GM10248 (cell line): ENCODE results near the gene UGCG.

Experiments used
- CTCF ChIA-PET: fragments of 300-600 bp; sonication (Branson Sonifier 250); formaldehyde crosslinking; extraction: SDS; loops from one replicate; lab custom pipeline; 2021; ENCODE audit warnings: antibody characterized with exemption; lab: Yijun Ruan, JAX
- POLR2A ChIA-PET: fragments of 350-650 bp; sonication (Branson Sonifier 250); formaldehyde crosslinking; extraction: SDS; loops from one replicate; lab custom pipeline; 2020; ENCODE audit warnings: antibody characterized with exemption; lab: Yijun Ruan, JAX
- DNase-seq: peaks from one replicate; pipeline ENCODE4 v3.0.0; 2012; ENCODE audit errors: extremely low spot score
- TF ChIP-seq, protein P1 (sequence below): IDR thresholded peaks from 2 replicates; pipeline ENCODE4 v1.5.1; 2012; ENCODE audit warnings: mild to moderate bottlenecking, low read depth; ENCODE audit errors: extremely low read depth, missing control alignments, control extremely low read depth

UGCG gene

DNA sequence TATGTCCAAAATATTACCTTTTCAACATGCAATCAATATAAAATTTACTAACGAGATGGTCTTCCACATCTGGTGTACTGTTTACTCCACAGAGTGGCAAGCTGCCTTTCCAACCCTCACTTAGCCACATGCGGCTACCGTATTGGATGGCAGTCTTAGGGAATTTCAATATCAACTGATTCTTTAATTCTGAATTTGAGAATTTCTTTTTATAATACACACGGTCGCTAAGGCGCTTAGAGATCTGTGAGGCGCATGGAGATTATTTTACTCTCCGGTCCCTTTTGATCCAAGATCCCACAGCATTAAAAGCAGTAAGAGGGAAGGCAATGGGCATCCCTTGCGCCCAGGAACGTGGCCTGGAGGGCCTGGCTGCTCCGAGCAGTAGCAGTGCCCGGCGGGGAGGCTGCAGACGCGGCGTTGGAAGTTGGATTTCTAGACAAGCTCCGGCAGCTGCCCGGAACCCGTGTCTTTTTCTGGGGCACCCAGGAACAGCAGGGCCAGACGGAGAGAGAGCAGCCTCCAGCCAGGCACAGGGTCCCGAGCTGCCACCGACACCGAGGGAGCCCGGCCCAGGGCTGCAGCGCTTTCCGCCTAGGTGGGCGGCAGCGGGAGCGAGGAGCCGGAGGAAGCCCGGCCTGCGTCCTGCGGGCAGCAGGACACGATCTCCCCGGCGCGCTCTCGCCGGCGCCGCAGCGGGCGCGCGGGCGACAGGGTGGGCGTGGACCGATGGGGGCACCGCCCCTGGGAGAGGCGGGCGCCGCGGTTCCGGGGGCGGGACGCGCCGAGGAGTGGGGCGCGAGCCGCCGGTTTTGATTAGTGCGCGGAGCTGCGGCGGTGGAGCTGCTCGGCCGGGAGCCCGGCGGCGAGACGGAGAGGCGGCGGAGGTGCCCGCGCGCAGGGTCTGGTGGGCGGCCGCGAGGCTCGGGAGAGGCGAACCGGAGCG is at the start of gene UGCG:
Gene UGCG, plus strand, starts transcription at position 819 of the 946 bp plus-strand sequence. CDS start 402 bp downstream, outside the sequence.
- CTCF ChIA-PET = interaction anchor here (0.6 to 1.4 kb wide), 4 partner anchors 13 to 178 kb away, joined by 3 to 4 read pairs (median 4); no protein-coding TSS in a partner anchor
- POLR2A ChIA-PET = interaction anchor here (0.5 to 1.0 kb wide), 6 partner anchors 13 to 178 kb away, joined by 3 to 9 read pairs (median 4); no protein-coding TSS in a partner anchor
- TF ChIP-seq, protein P1, sequence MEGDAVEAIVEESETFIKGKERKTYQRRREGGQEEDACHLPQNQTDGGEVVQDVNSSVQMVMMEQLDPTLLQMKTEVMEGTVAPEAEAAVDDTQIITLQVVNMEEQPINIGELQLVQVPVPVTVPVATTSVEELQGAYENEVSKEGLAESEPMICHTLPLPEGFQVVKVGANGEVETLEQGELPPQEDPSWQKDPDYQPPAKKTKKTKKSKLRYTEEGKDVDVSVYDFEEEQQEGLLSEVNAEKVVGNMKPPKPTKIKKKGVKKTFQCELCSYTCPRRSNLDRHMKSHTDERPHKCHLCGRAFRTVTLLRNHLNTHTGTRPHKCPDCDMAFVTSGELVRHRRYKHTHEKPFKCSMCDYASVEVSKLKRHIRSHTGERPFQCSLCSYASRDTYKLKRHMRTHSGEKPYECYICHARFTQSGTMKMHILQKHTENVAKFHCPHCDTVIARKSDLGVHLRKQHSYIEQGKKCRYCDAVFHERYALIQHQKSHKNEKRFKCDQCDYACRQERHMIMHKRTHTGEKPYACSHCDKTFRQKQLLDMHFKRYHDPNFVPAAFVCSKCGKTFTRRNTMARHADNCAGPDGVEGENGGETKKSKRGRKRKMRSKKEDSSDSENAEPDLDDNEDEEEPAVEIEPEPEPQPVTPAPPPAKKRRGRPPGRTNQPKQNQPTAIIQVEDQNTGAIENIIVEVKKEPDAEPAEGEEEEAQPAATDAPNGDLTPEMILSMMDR = no peak
- DNase-seq = peak; percentile 94

DNA sequence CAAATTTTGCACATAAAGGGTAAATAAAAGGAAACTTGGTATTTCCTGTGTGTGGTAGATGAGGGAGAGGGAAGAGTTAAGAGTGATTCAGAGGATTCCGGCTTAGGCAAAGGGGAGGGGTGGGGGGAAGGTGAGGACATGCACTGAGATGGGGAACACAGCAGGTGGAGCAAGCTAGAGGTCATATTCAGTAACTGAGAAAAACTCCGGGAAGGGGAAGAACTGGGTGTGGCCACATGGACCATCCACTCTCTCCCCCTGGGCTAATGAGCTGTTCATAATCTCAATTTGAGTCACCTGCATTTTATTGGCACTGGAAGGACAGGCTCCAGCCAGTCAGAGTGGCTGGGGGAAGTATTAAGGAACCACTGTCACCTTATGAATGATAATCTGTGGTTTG is 45.1 kb upstream of the UGCG start:
- no peak for DNase-seq
- ChIA-PET CTCF (no interaction called here), POLR2A (no interaction called here)
- TF ChIP-seq, protein P1 = no peak

DNA sequence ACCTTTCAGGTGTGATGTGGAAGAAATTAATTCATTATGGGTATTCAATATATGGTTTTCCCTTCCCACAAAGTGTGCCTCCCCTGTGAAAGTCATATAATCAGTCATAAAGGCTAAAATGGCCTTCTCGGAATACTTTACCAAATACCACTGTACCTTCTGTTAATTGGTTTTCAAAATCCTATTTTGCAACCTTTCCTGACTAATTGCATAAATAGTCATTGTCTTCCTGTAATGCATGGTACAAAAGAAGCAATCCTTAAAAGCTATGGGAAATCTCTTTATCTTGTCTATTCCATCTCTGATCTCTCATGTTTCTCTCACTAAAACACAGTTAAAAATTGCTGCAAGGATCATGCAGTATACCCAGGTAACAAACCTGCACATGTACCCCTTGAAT is 44.3 kb upstream of the UGCG start:
- CTCF ChIA-PET = interaction anchor here (1.2 kb wide), 1 partner anchor 16 kb away, joined by 3 read pairs; no protein-coding TSS in a partner anchor
- POLR2A ChIA-PET = no interaction called here
- TF ChIP-seq, protein P1 = no peak
- no peak for DNase-seq

DNA sequence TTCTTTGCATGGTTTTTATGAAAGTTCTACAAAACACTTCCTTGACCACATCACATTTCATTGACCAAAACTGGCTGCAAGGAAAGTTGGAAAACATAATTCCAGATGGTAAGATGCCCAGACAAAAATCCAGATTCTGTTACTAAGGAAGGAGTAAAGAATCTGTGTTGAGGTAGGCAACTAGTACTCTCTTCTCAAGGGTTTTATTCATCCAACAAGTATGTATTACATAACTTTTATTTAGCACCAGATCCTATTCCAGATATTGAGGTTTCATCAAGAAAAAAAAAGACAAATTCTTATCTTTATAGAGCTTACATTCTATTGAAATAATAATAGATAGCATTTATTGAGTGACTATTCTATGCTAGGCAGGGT is 43.2 kb upstream of the UGCG start:
- ChIA-PET POLR2A (no interaction called here), CTCF (interaction anchor here (1.1 to 1.5 kb wide), 2 partner anchors 22 to 72 kb away, joined by 3 to 4 read pairs; no protein-coding TSS in a partner anchor)
- TF ChIP-seq, protein P1 = no peak
- DNase-seq = no peak

DNA sequence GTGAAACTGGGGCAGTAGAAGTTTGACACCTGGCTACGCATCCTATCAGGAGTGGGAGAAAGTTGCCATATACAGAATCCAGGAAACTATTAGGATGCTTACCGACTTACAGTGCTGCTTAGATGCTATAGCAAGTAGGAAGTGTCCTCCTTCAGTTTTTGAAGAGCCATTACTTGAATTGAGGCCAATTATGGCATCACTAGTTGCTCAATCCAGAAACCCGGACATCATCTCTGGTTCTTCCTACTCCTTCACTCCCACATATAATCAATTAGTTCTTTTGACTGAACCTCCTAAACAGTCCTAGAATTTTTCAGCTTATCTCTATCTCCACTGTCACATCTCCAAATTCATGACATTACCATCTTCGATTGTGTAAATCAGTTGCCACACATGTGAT is 41.8 kb upstream of the UGCG start:
- ChIA-PET POLR2A (no interaction called here), CTCF (interaction anchor here (1.0 kb wide), 1 partner anchor 225 kb away, joined by 3 read pairs; no protein-coding TSS in a partner anchor)
- no peak for DNase-seq
- TF ChIP-seq, protein P1 = no peak

DNA sequence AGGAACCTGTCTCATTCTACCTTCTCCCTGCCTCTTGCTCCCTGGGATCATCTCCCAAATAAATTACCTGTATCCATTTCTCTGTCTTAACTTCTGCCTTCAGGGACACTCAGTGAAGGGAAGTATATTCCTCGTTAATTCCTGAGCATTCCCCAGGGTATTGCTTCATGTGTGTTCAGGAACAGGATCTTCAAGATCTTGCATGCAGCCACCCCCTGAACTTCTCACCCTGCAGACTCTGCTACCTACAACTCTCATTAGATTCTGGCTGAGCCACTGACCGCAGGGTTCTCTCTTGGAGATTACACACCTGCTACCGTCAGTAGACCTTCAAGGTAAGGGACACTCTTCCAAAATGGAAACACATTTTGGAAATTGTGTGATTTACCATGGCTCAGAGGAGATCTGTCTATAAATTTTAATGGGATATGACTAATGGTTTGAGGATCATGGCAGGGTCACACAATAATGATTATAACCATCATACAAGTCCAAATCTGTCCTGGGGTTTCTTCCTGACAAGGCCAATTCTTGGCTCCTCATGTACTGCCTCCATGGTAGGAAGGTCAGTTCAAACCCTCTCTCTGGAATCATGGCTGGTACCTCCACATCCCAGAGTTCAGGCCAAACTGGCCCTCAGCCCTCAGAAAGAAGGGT is 38.9 kb upstream of the UGCG start:
- TF ChIP-seq, protein P1 = no peak
- DNase-seq = no peak
- ChIA-PET POLR2A (no interaction called here), CTCF (interaction anchor here (1.7 kb wide), 1 partner anchor 27 kb away, joined by 3 read pairs; no protein-coding TSS in a partner anchor)
